ENCODE measurements around the gene PADI4. TPM values are rescaled to one million over a fixed set of nuclear protein-coding genes. Genes with fewer than 3 reads are reported as not detected.

PADI4 gene
- total and polyA plus RNA-seq, 2 experiments from 2014 or later: not detected

- no peaks in the 10 kb centered on the region for H3K36me3 ChIP-seq
- H3K4me3 ChIP-seq: no peak overlapping the region
- no peaks in the 10 kb centered on the region for H3K27me3 ChIP-seq
- DNase-seq (ENCODE audit: low read depth in 1 of 2, low spot score in 1 of 2): no peak
- TF ChIP-seq, protein P1, sequence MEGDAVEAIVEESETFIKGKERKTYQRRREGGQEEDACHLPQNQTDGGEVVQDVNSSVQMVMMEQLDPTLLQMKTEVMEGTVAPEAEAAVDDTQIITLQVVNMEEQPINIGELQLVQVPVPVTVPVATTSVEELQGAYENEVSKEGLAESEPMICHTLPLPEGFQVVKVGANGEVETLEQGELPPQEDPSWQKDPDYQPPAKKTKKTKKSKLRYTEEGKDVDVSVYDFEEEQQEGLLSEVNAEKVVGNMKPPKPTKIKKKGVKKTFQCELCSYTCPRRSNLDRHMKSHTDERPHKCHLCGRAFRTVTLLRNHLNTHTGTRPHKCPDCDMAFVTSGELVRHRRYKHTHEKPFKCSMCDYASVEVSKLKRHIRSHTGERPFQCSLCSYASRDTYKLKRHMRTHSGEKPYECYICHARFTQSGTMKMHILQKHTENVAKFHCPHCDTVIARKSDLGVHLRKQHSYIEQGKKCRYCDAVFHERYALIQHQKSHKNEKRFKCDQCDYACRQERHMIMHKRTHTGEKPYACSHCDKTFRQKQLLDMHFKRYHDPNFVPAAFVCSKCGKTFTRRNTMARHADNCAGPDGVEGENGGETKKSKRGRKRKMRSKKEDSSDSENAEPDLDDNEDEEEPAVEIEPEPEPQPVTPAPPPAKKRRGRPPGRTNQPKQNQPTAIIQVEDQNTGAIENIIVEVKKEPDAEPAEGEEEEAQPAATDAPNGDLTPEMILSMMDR (IDR thresholded peaks at IDR 0.05; ENCODE audit: low read depth, low read length): no peak
- no peaks in the 10 kb centered on the region for H3K4me1 ChIP-seq (ENCODE audit: low read depth)
- H3K9me3 ChIP-seq (ENCODE audit: low read depth): no peaks in the 10 kb centered on the region
- no peak overlapping the region for H3K27ac ChIP-seq
These were observed 5.7 kb downstream of the PADI4 start for GRCh38 chr1:17313530-17314309.

- H3K4me1 ChIP-seq (ENCODE audit: low read depth): no peaks in the 10 kb centered on the region
- H3K27me3 ChIP-seq: no peaks in the 10 kb centered on the region
- peak in 1 of 2 donors; percentile 8 for DNase-seq (ENCODE audit: low read depth in 1 of 2, low spot score in 1 of 2)
- H3K36me3 ChIP-seq: no peaks in the 10 kb centered on the region
- TF ChIP-seq, protein P1 (IDR thresholded peaks at IDR 0.05; ENCODE audit: low read depth, low read length): no peak
- no peak overlapping the region for H3K27ac ChIP-seq
- no peaks in the 10 kb centered on the region for H3K9me3 ChIP-seq (ENCODE audit: low read depth)
- no peak overlapping the region for H3K4me3 ChIP-seq
These were observed 6.5 kb downstream of the PADI4 start for GRCh38 chr1:17314491-17314971.

DNA sequence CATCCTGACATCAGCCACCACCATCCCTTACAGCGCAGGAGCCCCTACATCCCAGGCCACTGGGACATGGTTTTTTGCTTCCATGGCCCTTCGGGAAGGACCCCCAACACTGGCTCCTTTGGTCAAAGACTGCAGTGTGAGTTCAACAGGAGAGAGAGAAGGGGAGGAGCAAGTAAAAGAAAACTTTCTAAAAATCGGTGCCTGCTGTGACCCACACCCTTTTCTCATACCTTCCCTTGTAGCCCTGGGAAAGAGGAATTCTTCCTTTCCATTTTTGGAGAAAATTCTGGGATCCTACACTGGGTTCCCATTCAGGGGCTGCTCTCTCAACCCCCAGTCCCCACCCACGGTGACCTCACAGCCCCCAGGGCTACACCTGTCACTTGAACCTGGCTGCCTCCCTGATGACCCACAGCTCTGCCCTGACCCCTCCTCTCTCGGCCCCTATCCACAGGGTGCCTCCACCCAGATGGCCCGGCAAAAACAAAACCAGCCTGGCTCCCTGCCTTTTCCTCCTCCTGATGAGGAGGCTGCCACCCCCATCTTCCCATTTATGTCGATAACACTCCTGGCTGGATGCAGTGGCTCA is 7.6 kb downstream of the PADI4 start:
- no peak overlapping the region for H3K4me3 ChIP-seq
- no peak overlapping the region for H3K27ac ChIP-seq
- H3K27me3 ChIP-seq: no peaks in the 10 kb centered on the region
- TF ChIP-seq, protein P1 (IDR thresholded peaks at IDR 0.05; ENCODE audit: low read depth, low read length): no peak
- H3K36me3 ChIP-seq: no peaks in the 10 kb centered on the region
- no peak for DNase-seq (ENCODE audit: low read depth in 1 of 2, low spot score in 1 of 2)
- no peaks in the 10 kb centered on the region for H3K9me3 ChIP-seq (ENCODE audit: low read depth)
- no peaks in the 10 kb centered on the region for H3K4me1 ChIP-seq (ENCODE audit: low read depth)

DNA sequence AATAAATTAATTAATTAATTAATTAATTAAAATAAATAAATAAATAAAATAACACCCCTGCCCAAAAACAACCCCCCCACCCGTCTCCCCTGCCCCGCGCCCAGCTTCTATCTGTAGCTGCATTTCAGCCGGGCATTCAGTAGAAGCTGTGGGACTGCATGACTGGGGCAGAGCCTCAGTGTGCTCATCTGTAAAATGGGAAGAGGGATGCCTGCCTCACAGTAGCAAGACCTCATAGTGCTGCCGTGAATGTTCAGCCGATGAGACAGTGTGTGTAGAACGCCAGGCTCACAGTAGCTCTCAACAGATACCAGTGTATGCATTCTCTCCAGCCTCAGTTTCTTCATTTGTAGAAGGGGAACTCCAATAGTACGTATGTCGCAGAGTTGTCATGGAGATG is 8.7 kb downstream of the PADI4 start:
- H3K4me3 ChIP-seq: no peak overlapping the region
- no peaks in the 10 kb centered on the region for H3K9me3 ChIP-seq (ENCODE audit: low read depth)
- no peaks in the 10 kb centered on the region for H3K36me3 ChIP-seq
- H3K4me1 ChIP-seq (ENCODE audit: low read depth): no peaks in the 10 kb centered on the region
- TF ChIP-seq, protein P1 (IDR thresholded peaks at IDR 0.05; ENCODE audit: low read depth, low read length): no peak
- no peaks in the 10 kb centered on the region for H3K27me3 ChIP-seq
- DNase-seq (ENCODE audit: low read depth in 1 of 2, low spot score in 1 of 2): no peak
- no peak overlapping the region for H3K27ac ChIP-seq

DNA sequence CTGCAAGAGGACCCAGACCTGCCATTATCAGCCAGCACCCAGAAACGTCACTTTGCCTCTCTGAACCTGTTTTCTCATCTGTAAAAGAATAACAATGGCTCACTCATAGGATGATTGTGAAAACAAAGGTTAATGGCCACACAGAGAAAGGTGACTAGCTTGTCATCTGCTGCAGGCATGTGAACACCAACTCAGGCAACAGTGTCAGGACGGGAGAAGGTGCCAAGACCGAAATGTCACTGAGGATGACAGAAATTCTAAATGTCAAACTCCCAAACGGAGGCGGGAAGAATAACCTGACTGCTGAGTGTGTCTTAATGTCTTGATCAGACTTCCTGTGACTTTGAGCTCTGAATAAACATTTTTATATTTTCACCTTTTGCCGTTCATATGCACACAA is 10.3 kb downstream of the PADI4 start:
- TF ChIP-seq, protein P1 (IDR thresholded peaks at IDR 0.05; ENCODE audit: low read depth, low read length): no peak

More for the DNA sequence above, 10.3 kb downstream of the PADI4 start:
- DNase-seq (ENCODE audit: low read depth in 1 of 2, low spot score in 1 of 2): no peak
- no peaks in the 10 kb centered on the region for H3K4me1 ChIP-seq (ENCODE audit: low read depth)
- no peak overlapping the region for H3K4me3 ChIP-seq
- no peak overlapping the region for H3K27ac ChIP-seq
- no peaks in the 10 kb centered on the region for H3K27me3 ChIP-seq
- H3K36me3 ChIP-seq: no peaks in the 10 kb centered on the region
- H3K9me3 ChIP-seq (ENCODE audit: low read depth): no peaks in the 10 kb centered on the region

All from cardiac muscle cell (in vitro differentiated cells and primary cell).